Measurements from ENCODE around the gene CD99. TPM values are rescaled to one million over a fixed set of nuclear protein-coding genes. Genes with fewer than 3 reads are reported as not detected.

Gene CD99
- total and polyA plus RNA-seq, 2 experiments from 2014 or later = 329 to 565 TPM

GRCh38 chrX:2784026-2784425, 92.9 kb downstream of the CD99 start:
- no peaks in the 10 kb centered on the region for H3K27me3 ChIP-seq

GRCh38 chrX:2785538-2785937, 94.4 kb downstream of the CD99 start:
- Histone ChIP-seq H3K27me3 (no peaks in the 10 kb centered on the region), H3K27ac (no peak overlapping the region), H3K4me1 (ENCODE audit: insufficient read depth) (peaks cover 11% of the 10 kb centered on the region), H2AFZ (no peak overlapping the region), H3K9me3 (ENCODE audit: low read depth) (no peaks in the 10 kb centered on the region), H3K9me2 (replicated peaks; ENCODE audit: insufficient read depth) (no peaks in the 10 kb centered on the region), H4K20me1 (ENCODE audit: insufficient read depth, poor library complexity, severe bottlenecking) (no peaks in the 10 kb centered on the region), H3K4me2 (no peak overlapping the region), H3K36me3 (replicated peaks; ENCODE audit: insufficient read depth, low read depth) (no peaks in the 10 kb centered on the region), H3K4me3 (no peak overlapping the region), H3K79me2 (no peaks in the 10 kb centered on the region)
- no peak for DNase-seq (ENCODE audit: low spot score)
- TF ChIP-seq EZH2phosphoT487 (IDR thresholded peaks at IDR 0.05; ENCODE audit: low read depth, severe bottlenecking, unreplicated experiment) (no peak), EZH2 (IDR thresholded peaks at IDR 0.05; ENCODE audit: borderline replicate concordance) (no peak), CTCF (IDR thresholded peaks at IDR 0.05; ENCODE audit: poor library complexity) (no peak)
- 90% methylated on average over 4 of the region's 4 CpGs for WGBS (ENCODE audit: low lambda C conversion rate, missing lambda C conversion rate)

More at GRCh38 chrX:2784026-2784425, 92.9 kb downstream of the CD99 start:
- no peak overlapping the region for H3K4me3 ChIP-seq
- TF ChIP-seq EZH2phosphoT487 (IDR thresholded peaks at IDR 0.05; ENCODE audit: low read depth, severe bottlenecking, unreplicated experiment) (no peak), EZH2 (IDR thresholded peaks at IDR 0.05; ENCODE audit: borderline replicate concordance) (no peak), CTCF (IDR thresholded peaks at IDR 0.05; ENCODE audit: poor library complexity) (no peak)
- H3K79me2 ChIP-seq = no peaks in the 10 kb centered on the region
- H3K9me3 ChIP-seq (ENCODE audit: low read depth) = no peaks in the 10 kb centered on the region
- 86% methylated on average over 6 of the region's 6 CpGs for whole genome bisulfite sequencing (ENCODE audit: low lambda C conversion rate, missing lambda C conversion rate)
- no peaks in the 10 kb centered on the region for H3K36me3 ChIP-seq (replicated peaks; ENCODE audit: insufficient read depth, low read depth)
- H3K27ac ChIP-seq = no peak overlapping the region
- H3K4me2 ChIP-seq = no peak overlapping the region
- H2AFZ ChIP-seq = no peak overlapping the region
- no peaks in the 10 kb centered on the region for H4K20me1 ChIP-seq (ENCODE audit: insufficient read depth, poor library complexity, severe bottlenecking)
- peaks cover 11% of the 10 kb centered on the region for H3K4me1 ChIP-seq (ENCODE audit: insufficient read depth)
- DNase-seq (ENCODE audit: low spot score) = no peak
- no peaks in the 10 kb centered on the region for H3K9me2 ChIP-seq (replicated peaks; ENCODE audit: insufficient read depth)

GRCh38 chrX:2788980-2789379, 97.9 kb downstream of the CD99 start:
- TF ChIP-seq CTCF (IDR thresholded peaks at IDR 0.05; ENCODE audit: poor library complexity) (no peak), EZH2 (IDR thresholded peaks at IDR 0.05; ENCODE audit: borderline replicate concordance) (no peak), EZH2phosphoT487 (IDR thresholded peaks at IDR 0.05; ENCODE audit: low read depth, severe bottlenecking, unreplicated experiment) (no peak)
- H2AFZ ChIP-seq = no peak overlapping the region
- no peaks in the 10 kb centered on the region for H3K9me2 ChIP-seq (replicated peaks; ENCODE audit: insufficient read depth)
- H3K4me3 ChIP-seq = no peak overlapping the region
- no peaks in the 10 kb centered on the region for H3K27me3 ChIP-seq
- H3K4me1 ChIP-seq (ENCODE audit: insufficient read depth) = no peaks in the 10 kb centered on the region
- H3K79me2 ChIP-seq = no peaks in the 10 kb centered on the region
- no peaks in the 10 kb centered on the region for H3K9me3 ChIP-seq (ENCODE audit: low read depth)
- no peak for DNase-seq (ENCODE audit: low spot score)
- H3K4me2 ChIP-seq = no peak overlapping the region
- WGBS (ENCODE audit: low lambda C conversion rate, missing lambda C conversion rate) = 87% methylated on average over 4 of the region's 4 CpGs
- H3K36me3 ChIP-seq (replicated peaks; ENCODE audit: insufficient read depth, low read depth) = no peaks in the 10 kb centered on the region
- H3K27ac ChIP-seq = no peak overlapping the region
- H4K20me1 ChIP-seq (ENCODE audit: insufficient read depth, poor library complexity, severe bottlenecking) = no peaks in the 10 kb centered on the region

- no peaks in the 10 kb centered on the region for H3K79me2 ChIP-seq
- no peak overlapping the region for H3K4me2 ChIP-seq
- no peaks in the 10 kb centered on the region for H3K9me3 ChIP-seq (ENCODE audit: low read depth)
- H3K4me3 ChIP-seq = no peak overlapping the region
- no peak overlapping the region for H3K27ac ChIP-seq
- H3K9me2 ChIP-seq (replicated peaks; ENCODE audit: insufficient read depth) = no peaks in the 10 kb centered on the region
- no peak for DNase-seq (ENCODE audit: low spot score)
- no peak overlapping the region for H2AFZ ChIP-seq
- no peaks in the 10 kb centered on the region for H3K36me3 ChIP-seq (replicated peaks; ENCODE audit: insufficient read depth, low read depth)
- no peaks in the 10 kb centered on the region for H4K20me1 ChIP-seq (ENCODE audit: insufficient read depth, poor library complexity, severe bottlenecking)
- 97% methylated on average over 3 of the region's 3 CpGs for WGBS (ENCODE audit: low lambda C conversion rate, missing lambda C conversion rate)
- TF ChIP-seq EZH2phosphoT487 (IDR thresholded peaks at IDR 0.05; ENCODE audit: low read depth, severe bottlenecking, unreplicated experiment) = no peak
- no peak for TF ChIP-seq CTCF (IDR thresholded peaks at IDR 0.05; ENCODE audit: poor library complexity)
- TF ChIP-seq EZH2 (IDR thresholded peaks at IDR 0.05; ENCODE audit: borderline replicate concordance) = no peak
- no peaks in the 10 kb centered on the region for H3K27me3 ChIP-seq
- H3K4me1 ChIP-seq (ENCODE audit: insufficient read depth) = no peaks in the 10 kb centered on the region
Measured at GRCh38 chrX:2789569-2789968, 98.5 kb downstream of the CD99 start.
